CD14-positive monocyte (primary cell): ENCODE data around the gene RING1. TPM values are rescaled to one million over a fixed set of nuclear protein-coding genes. Genes with fewer than 3 reads are reported as not detected.

Experiments
- DNase-seq, 3 donors: peaks; one replicate each; pipeline ENCODE4 v3.0.0-alpha.2; 2011 to 2022
- H2AFZ ChIP-seq: 2 replicates; pipeline ENCODE4 v1.6.0; 2012; ENCODE audit warnings: mild to moderate bottlenecking, low read depth, low read length, inconsistent platforms; ENCODE audit not compliant: insufficient read depth, poor library complexity, severe bottlenecking
- H3K27ac ChIP-seq, 2 donors: 1 replicate in 1 of 2; 2 replicates in 1 of 2; pipeline ENCODE4 v1.5.1; 2012 to 2013; ENCODE audit warnings: low read length in 2 of 2, control low read depth in 1 of 2, inconsistent platforms in 1 of 2, low read depth in 1 of 2, mild to moderate bottlenecking in 1 of 2
- H3K27me3 ChIP-seq, 2 donors: one replicate each; pipeline versions ENCODE4 v1.6.0 to v1.6.1; 2011 to 2013; ENCODE audit warnings: low read length in 2 of 2; ENCODE audit not compliant: control insufficient read depth in 2 of 2, insufficient read depth in 2 of 2
- H3K36me3 ChIP-seq, 2 donors: replicated peaks in 1 of 2; 1 replicate in 1 of 2; 2 replicates in 1 of 2; pipeline versions ENCODE4 v1.5.1 to v1.6.1; 2012 to 2013; ENCODE audit warnings: low read length in 2 of 2, control low read depth in 1 of 2, inconsistent platforms in 1 of 2, mild to moderate bottlenecking in 1 of 2; ENCODE audit not compliant: insufficient read depth in 2 of 2, control insufficient read depth in 1 of 2
- H3K4me1 ChIP-seq, 2 donors: 1 replicate in 1 of 2; 2 replicates in 1 of 2; pipeline versions ENCODE4 v1.5.1 to v1.6.1; 2012 to 2013; ENCODE audit warnings: low read length in 2 of 2, control low read depth in 1 of 2, inconsistent platforms in 1 of 2, mild to moderate bottlenecking in 1 of 2, moderate library complexity in 1 of 2; ENCODE audit not compliant: insufficient read depth in 2 of 2, control insufficient read depth in 1 of 2
- H3K4me2 ChIP-seq: replicated peaks from 2 replicates; pipeline ENCODE3; 2012; ENCODE audit warnings: low read length, moderate library complexity, mild to moderate bottlenecking; ENCODE audit not compliant: poor library complexity, severe bottlenecking; ENCODE audit errors: extremely low read depth
- H3K4me3 ChIP-seq, 3 experiments: fragments of 200-600 bp in 1 of 3; sonication (generic) in 1 of 3; replicated peaks in 1 of 3; 1 replicate in 2 of 3; 2 replicates in 1 of 3; pipeline ENCODE4 v1.5.1; 2011 to 2013; ENCODE audit warnings: low read length in 3 of 3, mild to moderate bottlenecking in 3 of 3, control low read depth in 2 of 3, low read depth in 2 of 3, inconsistent platforms in 1 of 3, moderate library complexity in 1 of 3
- H3K79me2 ChIP-seq: 2 replicates; pipeline ENCODE4 v1.6.0; 2012; ENCODE audit warnings: mild to moderate bottlenecking, control low read depth, inconsistent platforms, low read length, moderate library complexity; ENCODE audit not compliant: insufficient read depth
- H3K9ac ChIP-seq: 2 replicates; pipeline ENCODE4 v1.6.0; 2017; ENCODE audit warnings: low read length, mild to moderate bottlenecking; ENCODE audit not compliant: insufficient read depth, poor library complexity, severe bottlenecking
- H3K9me3 ChIP-seq, 2 donors: replicated peaks in 1 of 2; 1 replicate in 1 of 2; 2 replicates in 1 of 2; pipeline versions ENCODE4 v1.5.1 to v1.6.1; 2012 to 2013; ENCODE audit warnings: low read length in 2 of 2, control low read depth in 1 of 2; ENCODE audit not compliant: control insufficient read depth in 1 of 2, insufficient read depth in 1 of 2
- H4K20me1 ChIP-seq: 2 replicates; pipeline ENCODE4 v1.6.0; 2012; ENCODE audit warnings: mild to moderate bottlenecking, low read length, control low read depth, moderate library complexity; ENCODE audit not compliant: insufficient read depth
- H3K27ac Mint-ChIP-seq, 7 donors: one replicate each; pipeline ENCODE4 v1.8.0; 2020; ENCODE audit warnings: mild to moderate bottlenecking in 7 of 7, mixed read lengths in 7 of 7, moderate library complexity in 6 of 7, inconsistent platforms in 2 of 7
- H3K27me3 Mint-ChIP-seq, 3 donors: one replicate each; pipeline ENCODE4 v1.8.0; 2021 to 2022; ENCODE audit warnings: low read depth in 3 of 3, mild to moderate bottlenecking in 3 of 3, mixed read lengths in 3 of 3, moderate library complexity in 3 of 3, inconsistent platforms in 1 of 3
- H3K36me3 Mint-ChIP-seq, 2 donors: one replicate each; pipeline ENCODE4 v1.8.0; 2020; ENCODE audit warnings: mixed read lengths in 2 of 2, inconsistent platforms in 1 of 2, mild to moderate bottlenecking in 1 of 2
- H3K4me1 Mint-ChIP-seq: one replicate; pipeline ENCODE4 v1.8.0; 2020; ENCODE audit warnings: mild to moderate bottlenecking, mixed read lengths
- H3K4me3 Mint-ChIP-seq, 2 donors: one replicate each; pipeline ENCODE4 v1.8.0; 2020; ENCODE audit warnings: mild to moderate bottlenecking in 2 of 2, mixed read lengths in 2 of 2, moderate library complexity in 1 of 2
- H3K9me3 Mint-ChIP-seq, 7 donors: one replicate each; pipeline ENCODE4 v1.8.0; 2020 to 2022; ENCODE audit warnings: mixed read lengths in 7 of 7, mild to moderate bottlenecking in 6 of 7, moderate library complexity in 6 of 7, inconsistent platforms in 2 of 7
- CTCF ChIP-seq: fragments of 200-600 bp; IDR thresholded peaks from one replicate; pipeline ENCODE4 v1.8.0; 2022; ENCODE audit warnings: antibody characterized with exemption, mild to moderate bottlenecking
- WGBS: methylation state at CpG from one replicate; pipeline ENCODE4 v1.1.5; 2013; ENCODE audit warnings: missing lambda C conversion rate; ENCODE audit not compliant: insufficient coverage; 5-methylcytosine and 5-hydroxymethylcytosine counted together
- intact Hi-C, 2 donors: fragments of 100-400 bp; cut with micrococcal nuclease; formaldehyde crosslinking; loops; one replicate each; pipeline versions ENCODE4 v1.15.0 to v1.15.1; 2023
- polyA plus RNA-seq, 3 donors: library from polyadenylated mRNA; depleted of rRNA in 1 of 3; unstranded in 2 of 3; stranded (reverse) in 1 of 3; fragments of 300-500 nt in 2 of 3; fragments of >200 nt in 1 of 3; fragmentation: Illumina TruSeq in 2 of 3; gene quantifications; 1 replicate in 2 of 3; 2 replicates in 1 of 3; pipeline ENCODE4 v1.2.3, GENCODE V29; 2012 to 2021

Gene RING1
- polyA plus RNA-seq, 3 donors = 4.6 to 27.9 (median 5.7) TPM

- H3K27me3 Mint-ChIP-seq = peaks cover 14 to 25% (median 23%) of the 10 kb centered on the region in 3 donors
- H3K27ac ChIP-seq = no peak overlapping the region
- no peaks in the 10 kb centered on the region for H3K4me1 ChIP-seq
Observed at GRCh38 chr6:33235221-33235634, 26.9 kb downstream of the RING1 start.

GRCh38 chr6:33236328-33236727 lies 28.0 kb downstream of the RING1 start:
- Histone ChIP-seq H4K20me1 (no peaks in the 10 kb centered on the region), H3K27ac (no peak overlapping the region), H3K4me1 (peaks cover 0 to 3% of the 10 kb centered on the region in 2 donors), H3K79me2 (no peaks in the 10 kb centered on the region), H3K9ac (no peak overlapping the region), H3K4me3 (no peak overlapping the region), H3K36me3 (no peaks in the 10 kb centered on the region), H3K9me3 (no peaks in the 10 kb centered on the region), H3K27me3 (peaks cover 2 to 11% of the 10 kb centered on the region in 2 donors), H3K4me2 (no peak overlapping the region), H2AFZ (no peak overlapping the region)
- Mint-ChIP-seq H3K36me3 (no peaks in the 10 kb centered on the region), H3K9me3 (peaks cover 0 to 8% (median 0%) of the 10 kb centered on the region in 7 donors), H3K27me3 (peaks cover 16 to 26% (median 25%) of the 10 kb centered on the region in 3 donors), H3K4me3 (no peak overlapping the region), H3K27ac (no peak overlapping the region), H3K4me1 (no peaks in the 10 kb centered on the region)
- DNase-seq = no peak
- no peak for TF ChIP-seq CTCF
- intact Hi-C loops = no loop called here

More at GRCh38 chr6:33235221-33235634, 26.9 kb downstream of the RING1 start:
- TF ChIP-seq CTCF = no peak
- Histone ChIP-seq H3K27me3 (peaks cover 2 to 11% of the 10 kb centered on the region in 2 donors), H3K79me2 (no peaks in the 10 kb centered on the region), H3K36me3 (no peaks in the 10 kb centered on the region), H3K9ac (no peak overlapping the region), H3K4me2 (no peak overlapping the region), H2AFZ (no peak overlapping the region), H3K4me3 (no peak overlapping the region), H4K20me1 (no peaks in the 10 kb centered on the region), H3K9me3 (no peaks in the 10 kb centered on the region)
- peaks cover 0 to 5% (median 0%) of the 10 kb centered on the region in 7 donors for H3K9me3 Mint-ChIP-seq
- no peak overlapping the region for H3K4me3 Mint-ChIP-seq
- intact Hi-C loops = no loop called here
- no peak overlapping the region for H3K27ac Mint-ChIP-seq
- H3K36me3 Mint-ChIP-seq = no peaks in the 10 kb centered on the region
- no peak for DNase-seq
- H3K4me1 Mint-ChIP-seq = no peaks in the 10 kb centered on the region
- 46% methylated on average over 5 of the region's 6 CpGs for WGBS
